HepG2 (cell line): Measurements from ENCODE around the gene SLC39A10. TPM values are rescaled to one million over a fixed set of nuclear protein-coding genes. Genes with fewer than 3 reads are reported as not detected.

ENCODE experiments used
- AKAP8 ChIP-seq: sonication (generic); formaldehyde crosslinking; IDR thresholded peaks from 2 replicates; pipeline ENCODE4 v1.5.1; 2020; ENCODE audit warnings: mild to moderate bottlenecking, missing genetic modification reagents
- ARNT ChIP-seq: fragments of 450-650 bp; IDR thresholded peaks from 2 replicates; pipeline ENCODE4 v1.6.1; 2017
- CBFB ChIP-seq: sonication (generic); formaldehyde crosslinking; IDR thresholded peaks from 2 replicates; pipeline ENCODE4 v1.4.0; 2020; ENCODE audit warnings: missing genetic modification reagents
- CEBPG ChIP-seq: IDR thresholded peaks from 2 replicates; pipeline ENCODE4 v1.6.1; 2016
- IRX3 ChIP-seq: sonication (generic); formaldehyde crosslinking; IDR thresholded peaks from 2 replicates; pipeline ENCODE4 v1.8.1; 2023; ENCODE audit warnings: mild to moderate bottlenecking, low read depth, missing genetic modification reagents, borderline replicate concordance
- MLLT10 ChIP-seq: sonication (generic); formaldehyde crosslinking; IDR thresholded peaks from 2 replicates; pipeline ENCODE4 v1.4.0; 2020; ENCODE audit warnings: missing genetic modification reagents
- MTF1 ChIP-seq: sonication (generic); formaldehyde crosslinking; IDR thresholded peaks from 2 replicates; pipeline ENCODE4 v1.5.0; 2020; ENCODE audit warnings: missing genetic modification reagents
- NR1H2 ChIP-seq: sonication (generic); formaldehyde crosslinking; IDR thresholded peaks from 2 replicates; pipeline ENCODE4 v1.8.1; 2022; ENCODE audit warnings: low read depth, missing genetic modification reagents, borderline replicate concordance
- RCOR2 ChIP-seq: IDR thresholded peaks from 2 replicates; pipeline ENCODE4 v1.6.1; 2016; ENCODE audit warnings: missing biosample characterization, missing genetic modification reagents
- SRSF9 ChIP-seq: fragments of 200-400 bp; formaldehyde crosslinking; IDR thresholded peaks from 2 replicates; pipeline ENCODE4 v1.6.1; 2018; ENCODE audit warnings: borderline replicate concordance, mild to moderate bottlenecking, low read depth, low read length; ENCODE audit not compliant: insufficient read depth, poor library complexity, severe bottlenecking
- U2AF2 ChIP-seq: fragments of 200-400 bp; formaldehyde crosslinking; IDR thresholded peaks from 2 replicates; pipeline ENCODE4 v1.6.1; 2017; ENCODE audit warnings: low read depth, mild to moderate bottlenecking, low read length
- ZFP41 ChIP-seq: sonication (generic); formaldehyde crosslinking; IDR thresholded peaks from 2 replicates; pipeline ENCODE4 v1.4.0; 2020; ENCODE audit warnings: mild to moderate bottlenecking, missing genetic modification reagents, borderline replicate concordance
- ZNF317 ChIP-seq: sonication (generic); formaldehyde crosslinking; IDR thresholded peaks from 2 replicates; pipeline ENCODE4 v1.5.0; 2020; ENCODE audit warnings: mild to moderate bottlenecking, missing genetic modification reagents
- ZNF329 ChIP-seq: sonication (generic); formaldehyde crosslinking; IDR thresholded peaks from 2 replicates; pipeline ENCODE4 v1.9.0; 2021; ENCODE audit warnings: low read depth, mild to moderate bottlenecking, missing genetic modification reagents
- ZNF616 ChIP-seq: sonication (generic); formaldehyde crosslinking; IDR thresholded peaks from 2 replicates; pipeline ENCODE4 v1.5.0; 2020; ENCODE audit warnings: low read depth, mild to moderate bottlenecking, missing genetic modification reagents
- ZNF678 ChIP-seq: sonication (generic); formaldehyde crosslinking; IDR thresholded peaks from 2 replicates; pipeline ENCODE4 v1.4.0; 2020; ENCODE audit warnings: mild to moderate bottlenecking, missing genetic modification reagents
- polyA plus RNA-seq, 8 experiments: library from polyadenylated mRNA; depleted of rRNA in 3 of 8; stranded (reverse) in 7 of 8; unstranded in 1 of 8; fragments of >200 nt; fragmentation: Illumina TruSeq in 4 of 8; extraction: Trizol in 4 of 8; gene quantifications; 2 replicates each; pipeline versions ENCODE4 v1.2.1 to v1.2.3, GENCODE V29; 2011 to 2016; ENCODE audit warnings: low read depth in 4 of 8, missing spikeins in 1 of 8, mixed read lengths in 1 of 8; ENCODE audit not compliant: insufficient read depth in 1 of 8
- total RNA-seq, 5 experiments: library from RNA; depleted of rRNA; stranded (reverse); fragments of >200 nt; fragmentation: Illumina TruSeq; extraction: Trizol; gene quantifications; 2 replicates each; pipeline ENCODE4 v1.2.3, GENCODE V29; 2016; ENCODE audit warnings: low read depth in 1 of 5
- TF ChIP-seq, protein P1 (sequence below): sonication (generic); formaldehyde crosslinking; IDR thresholded peaks from 2 replicates; pipeline ENCODE4 v1.8.0; 2022; ENCODE audit warnings: mild to moderate bottlenecking, missing genetic modification reagents, borderline replicate concordance
- TF ChIP-seq, protein P2 (sequence below): sonication (generic); formaldehyde crosslinking; IDR thresholded peaks from 2 replicates; pipeline ENCODE4 v1.4.0; 2020; ENCODE audit warnings: missing genetic modification reagents, borderline replicate concordance
- TF ChIP-seq, protein P3 (sequence below): sonication (generic); formaldehyde crosslinking; IDR thresholded peaks from 2 replicates; pipeline ENCODE4 v1.4.0; 2020; ENCODE audit warnings: mild to moderate bottlenecking, missing genetic modification reagents, borderline replicate concordance
- TF ChIP-seq, protein P4 (sequence below): sonication (generic); formaldehyde crosslinking; IDR thresholded peaks from 2 replicates; pipeline ENCODE4 v1.5.1; 2020; ENCODE audit warnings: mild to moderate bottlenecking, moderate library complexity, missing genetic modification reagents

SLC39A10 gene
- total and polyA plus RNA-seq, 2 of the 13 experiments (the other 11 are each of a cell fraction or from before 2014, with no cell fraction given): 13.2 to 21.0 TPM

DNA sequence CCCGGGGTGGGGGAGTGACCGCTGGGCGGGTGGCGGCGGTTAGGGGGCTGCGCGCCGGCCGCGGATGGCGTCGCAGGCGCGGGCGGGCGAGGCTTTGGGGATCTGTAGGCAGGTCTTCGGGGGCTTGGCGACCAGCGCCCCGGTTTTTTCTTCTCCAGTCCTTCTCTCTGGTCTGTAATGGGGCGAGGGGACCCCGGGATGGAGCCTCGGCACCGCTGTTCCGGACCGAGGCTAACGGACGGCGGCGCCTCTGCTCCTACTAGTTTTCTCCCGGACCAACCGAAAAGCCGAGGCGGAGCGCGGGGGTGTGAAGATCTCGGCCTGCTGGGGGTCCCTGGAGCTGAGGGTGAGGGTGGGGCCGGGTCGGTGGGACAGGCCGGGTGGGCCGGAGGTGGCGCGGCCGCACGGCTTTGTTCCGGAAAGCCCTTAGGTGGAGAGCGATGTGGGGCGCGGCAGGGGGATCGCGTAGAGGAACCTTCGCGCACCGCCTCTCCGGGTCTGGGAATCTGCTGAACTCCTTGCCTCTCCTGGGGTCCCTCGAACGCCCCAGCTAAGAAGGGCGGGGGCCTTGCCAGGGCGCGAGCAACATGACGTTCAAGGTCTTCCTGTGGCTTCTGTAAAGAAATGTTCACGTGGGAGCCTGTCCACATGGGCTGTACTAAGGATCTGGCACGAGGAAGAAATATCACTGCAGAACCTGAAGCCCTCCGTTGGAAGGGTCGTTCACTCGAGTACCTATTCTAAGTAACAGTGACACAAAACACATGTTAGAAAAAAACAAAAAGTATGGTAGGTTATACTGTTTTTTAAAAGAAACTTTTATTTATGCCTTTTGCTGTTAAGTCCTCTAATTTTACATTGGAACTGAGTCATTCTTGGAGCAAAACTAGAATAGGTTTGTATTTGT is 861 bp downstream of the SLC39A10 start (continued):
- TF ChIP-seq, protein P1, sequence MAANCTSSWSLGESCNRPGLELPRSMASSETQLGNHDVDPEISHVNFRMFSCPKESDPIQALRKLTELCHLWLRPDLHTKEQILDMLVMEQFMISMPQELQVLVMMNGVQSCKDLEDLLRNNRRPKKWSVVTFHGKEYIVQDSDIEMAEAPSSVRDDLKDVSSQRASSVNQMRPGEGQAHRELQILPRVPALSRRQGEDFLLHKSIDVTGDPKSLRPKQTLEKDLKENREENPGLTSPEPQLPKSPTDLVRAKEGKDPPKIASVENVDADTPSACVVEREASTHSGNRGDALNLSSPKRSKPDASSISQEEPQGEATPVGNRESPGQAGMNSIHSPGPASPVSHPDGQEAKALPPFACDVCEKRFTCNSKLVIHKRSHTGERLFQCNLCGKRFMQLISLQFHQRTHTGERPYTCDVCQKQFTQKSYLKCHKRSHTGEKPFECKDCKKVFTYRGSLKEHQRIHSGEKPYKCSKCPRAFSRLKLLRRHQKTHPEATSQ (CRISPR knock-in tag): no peak; the same call in 1 of the 2 replicates
- no peak for TF ChIP-seq ZNF329 (CRISPR knock-in tag)
- TF ChIP-seq, protein P2, sequence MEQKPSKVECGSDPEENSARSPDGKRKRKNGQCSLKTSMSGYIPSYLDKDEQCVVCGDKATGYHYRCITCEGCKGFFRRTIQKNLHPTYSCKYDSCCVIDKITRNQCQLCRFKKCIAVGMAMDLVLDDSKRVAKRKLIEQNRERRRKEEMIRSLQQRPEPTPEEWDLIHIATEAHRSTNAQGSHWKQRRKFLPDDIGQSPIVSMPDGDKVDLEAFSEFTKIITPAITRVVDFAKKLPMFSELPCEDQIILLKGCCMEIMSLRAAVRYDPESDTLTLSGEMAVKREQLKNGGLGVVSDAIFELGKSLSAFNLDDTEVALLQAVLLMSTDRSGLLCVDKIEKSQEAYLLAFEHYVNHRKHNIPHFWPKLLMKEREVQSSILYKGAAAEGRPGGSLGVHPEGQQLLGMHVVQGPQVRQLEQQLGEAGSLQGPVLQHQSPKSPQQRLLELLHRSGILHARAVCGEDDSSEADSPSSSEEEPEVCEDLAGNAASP (CRISPR knock-in tag): no peak
- TF ChIP-seq MTF1 (CRISPR knock-in tag): peak; percentile 89
- TF ChIP-seq ZFP41 (CRISPR knock-in tag): no peak
- no peak for TF ChIP-seq SRSF9
- TF ChIP-seq RCOR2 (CRISPR knock-in tag): no peak
- TF ChIP-seq MLLT10 (CRISPR knock-in tag): no peak
- TF ChIP-seq CBFB (CRISPR knock-in tag): peak; percentile 66; the same call in 1 of the 2 replicates
- TF ChIP-seq, protein P3, sequence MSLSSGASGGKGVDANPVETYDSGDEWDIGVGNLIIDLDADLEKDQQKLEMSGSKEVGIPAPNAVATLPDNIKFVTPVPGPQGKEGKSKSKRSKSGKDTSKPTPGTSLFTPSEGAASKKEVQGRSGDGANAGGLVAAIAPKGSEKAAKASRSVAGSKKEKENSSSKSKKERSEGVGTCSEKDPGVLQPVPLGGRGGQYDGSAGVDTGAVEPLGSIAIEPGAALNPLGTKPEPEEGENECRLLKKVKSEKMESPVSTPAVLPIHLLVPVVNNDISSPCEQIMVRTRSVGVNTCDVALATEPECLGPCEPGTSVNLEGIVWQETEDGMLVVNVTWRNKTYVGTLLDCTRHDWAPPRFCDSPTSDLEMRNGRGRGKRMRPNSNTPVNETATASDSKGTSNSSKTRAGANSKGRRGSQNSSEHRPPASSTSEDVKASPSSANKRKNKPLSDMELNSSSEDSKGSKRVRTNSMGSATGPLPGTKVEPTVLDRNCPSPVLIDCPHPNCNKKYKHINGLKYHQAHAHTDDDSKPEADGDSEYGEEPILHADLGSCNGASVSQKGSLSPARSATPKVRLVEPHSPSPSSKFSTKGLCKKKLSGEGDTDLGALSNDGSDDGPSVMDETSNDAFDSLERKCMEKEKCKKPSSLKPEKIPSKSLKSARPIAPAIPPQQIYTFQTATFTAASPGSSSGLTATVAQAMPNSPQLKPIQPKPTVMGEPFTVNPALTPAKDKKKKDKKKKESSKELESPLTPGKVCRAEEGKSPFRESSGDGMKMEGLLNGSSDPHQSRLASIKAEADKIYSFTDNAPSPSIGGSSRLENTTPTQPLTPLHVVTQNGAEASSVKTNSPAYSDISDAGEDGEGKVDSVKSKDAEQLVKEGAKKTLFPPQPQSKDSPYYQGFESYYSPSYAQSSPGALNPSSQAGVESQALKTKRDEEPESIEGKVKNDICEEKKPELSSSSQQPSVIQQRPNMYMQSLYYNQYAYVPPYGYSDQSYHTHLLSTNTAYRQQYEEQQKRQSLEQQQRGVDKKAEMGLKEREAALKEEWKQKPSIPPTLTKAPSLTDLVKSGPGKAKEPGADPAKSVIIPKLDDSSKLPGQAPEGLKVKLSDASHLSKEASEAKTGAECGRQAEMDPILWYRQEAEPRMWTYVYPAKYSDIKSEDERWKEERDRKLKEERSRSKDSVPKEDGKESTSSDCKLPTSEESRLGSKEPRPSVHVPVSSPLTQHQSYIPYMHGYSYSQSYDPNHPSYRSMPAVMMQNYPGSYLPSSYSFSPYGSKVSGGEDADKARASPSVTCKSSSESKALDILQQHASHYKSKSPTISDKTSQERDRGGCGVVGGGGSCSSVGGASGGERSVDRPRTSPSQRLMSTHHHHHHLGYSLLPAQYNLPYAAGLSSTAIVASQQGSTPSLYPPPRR (CRISPR knock-in tag): peak; percentile 56; the same call in 1 of the 2 replicates
- TF ChIP-seq ZNF616: peak; percentile 72; the same call in 1 of the 2 replicates
- TF ChIP-seq ARNT: no peak
- peak; percentile 16; the same call in 1 of the 2 replicates for TF ChIP-seq NR1H2 (CRISPR knock-in tag)
- TF ChIP-seq ZNF317 (CRISPR knock-in tag): no peak
- TF ChIP-seq, protein P4, sequence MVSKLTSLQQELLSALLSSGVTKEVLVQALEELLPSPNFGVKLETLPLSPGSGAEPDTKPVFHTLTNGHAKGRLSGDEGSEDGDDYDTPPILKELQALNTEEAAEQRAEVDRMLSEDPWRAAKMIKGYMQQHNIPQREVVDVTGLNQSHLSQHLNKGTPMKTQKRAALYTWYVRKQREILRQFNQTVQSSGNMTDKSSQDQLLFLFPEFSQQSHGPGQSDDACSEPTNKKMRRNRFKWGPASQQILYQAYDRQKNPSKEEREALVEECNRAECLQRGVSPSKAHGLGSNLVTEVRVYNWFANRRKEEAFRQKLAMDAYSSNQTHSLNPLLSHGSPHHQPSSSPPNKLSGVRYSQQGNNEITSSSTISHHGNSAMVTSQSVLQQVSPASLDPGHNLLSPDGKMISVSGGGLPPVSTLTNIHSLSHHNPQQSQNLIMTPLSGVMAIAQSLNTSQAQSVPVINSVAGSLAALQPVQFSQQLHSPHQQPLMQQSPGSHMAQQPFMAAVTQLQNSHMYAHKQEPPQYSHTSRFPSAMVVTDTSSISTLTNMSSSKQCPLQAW (CRISPR knock-in tag): peak; percentile 57; the same call in 1 of the 2 replicates
- TF ChIP-seq IRX3 (CRISPR knock-in tag): 0 out of 2 replicates have a peak, but pooled peaks have one; percentile 42
- no peak for TF ChIP-seq U2AF2
- peak; percentile 60; the same call in 1 of the 2 replicates for TF ChIP-seq AKAP8 (CRISPR knock-in tag)
- TF ChIP-seq ZNF678 (CRISPR knock-in tag): peak; percentile 76; the same call in 1 of the 2 replicates
- TF ChIP-seq CEBPG (CRISPR knock-in tag): no peak
